HG02610 (cell line): ENCODE results near the gene ABO.
"Not testable (repeated sequence)": the region's sequence is repeated elsewhere in the genome, so short reads cannot be mapped to it uniquely, and the experiment has no call there.

ENCODE experiments used
- ATAC-seq: cut with Tn5 transposase; IDR thresholded peaks from one replicate; pipeline ENCODE4 v1.9.1; 2021; ENCODE audit warnings: mild to moderate bottlenecking, moderate library complexity; ENCODE audit not compliant: unreplicated experiment

The ABO gene

DNA sequence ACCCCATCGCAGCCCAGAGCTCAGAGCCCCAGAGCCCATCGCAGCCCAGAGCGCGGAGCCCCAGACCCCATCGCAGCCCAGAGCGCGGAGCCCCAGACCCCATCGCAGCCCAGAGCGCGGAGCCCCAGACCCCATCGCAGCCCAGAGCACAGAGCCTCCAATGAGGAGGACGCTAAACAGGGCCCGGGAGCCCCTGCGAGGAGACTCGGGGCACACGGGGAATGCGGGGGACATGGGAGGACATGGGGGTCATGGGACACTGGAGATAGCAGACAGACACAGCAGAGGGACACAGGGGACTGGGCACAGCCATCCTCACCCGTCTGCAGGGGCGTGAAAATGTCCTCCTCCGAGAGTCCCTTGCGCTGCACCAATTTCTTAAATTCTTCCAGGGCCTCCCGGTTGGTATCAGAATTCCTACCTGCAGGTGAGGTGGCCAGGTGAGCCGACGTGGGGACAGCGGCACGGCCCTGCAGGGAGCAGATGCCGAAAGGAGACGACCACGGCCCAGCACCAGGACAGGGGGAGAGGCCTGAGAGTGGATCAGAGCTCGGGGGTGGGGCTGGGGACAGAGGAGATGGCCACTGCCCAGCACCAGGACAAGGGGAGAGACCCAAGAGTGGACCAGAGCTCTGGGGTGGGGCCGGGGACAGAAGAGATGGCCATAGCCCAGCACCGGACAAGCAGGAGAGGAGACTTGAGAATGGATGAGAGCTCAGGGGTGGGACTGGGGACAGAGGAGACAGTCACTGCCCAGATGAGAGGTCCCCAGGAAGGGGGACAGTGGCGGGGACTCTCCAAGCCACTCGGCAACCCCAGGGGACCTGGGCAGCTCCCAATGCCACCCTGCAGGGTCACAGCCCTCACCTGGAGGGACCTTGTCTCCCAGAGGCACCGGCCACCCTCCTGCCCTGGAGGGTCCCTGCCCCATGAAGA lies 68.7 kb downstream of the ABO start:
- ATAC-seq: no peak

DNA sequence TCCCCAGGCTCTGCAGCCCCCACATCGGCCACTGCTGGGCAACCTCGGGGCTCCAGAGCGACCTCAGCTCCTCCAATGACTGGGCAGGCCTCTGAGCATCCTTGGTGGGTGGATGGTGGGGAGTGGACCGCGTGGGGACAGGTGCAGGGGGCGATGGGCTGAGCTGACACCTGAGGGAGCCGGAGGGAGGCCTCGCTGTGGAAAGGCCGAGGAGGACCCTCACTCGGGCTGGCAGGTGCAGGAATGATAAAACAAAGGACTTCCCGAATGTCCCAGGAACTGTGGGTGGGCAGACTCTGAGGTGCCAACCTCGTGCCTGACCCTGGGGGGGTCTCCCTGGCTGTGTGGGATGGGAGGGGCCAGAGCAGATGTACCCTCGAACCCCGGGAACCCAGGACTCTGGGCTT lies 69.5 kb downstream of the ABO start:
- not testable (repeated sequence) for ATAC-seq
